SK-N-MC (cell line): ENCODE measurements around the gene FAM90A1.
"Not testable (repeated sequence)": the region's sequence is repeated elsewhere in the genome, so short reads cannot be mapped to it uniquely, and the experiment has no call there.

Source experiments
- EZH2 ChIP-seq: fragments of 200-600 bp; sonication (generic); IDR thresholded peaks from one replicate; pipeline ENCODE4 v1.6.1; 2017; ENCODE audit warnings: antibody characterized with exemption
- FOXP2 ChIP-seq: optimal IDR thresholded peaks from 2 replicates; pipeline ENCODE3; 2011; ENCODE audit warnings: mild to moderate bottlenecking, moderate library complexity; ENCODE audit not compliant: insufficient read depth; ENCODE audit errors: extremely low read length, control extremely low read depth
- POLR2AphosphoS5 ChIP-seq: IDR thresholded peaks from 2 replicates; pipeline ENCODE4 v1.6.1; 2012; ENCODE audit warnings: mild to moderate bottlenecking, low read depth, low read length, borderline replicate concordance

DNA sequence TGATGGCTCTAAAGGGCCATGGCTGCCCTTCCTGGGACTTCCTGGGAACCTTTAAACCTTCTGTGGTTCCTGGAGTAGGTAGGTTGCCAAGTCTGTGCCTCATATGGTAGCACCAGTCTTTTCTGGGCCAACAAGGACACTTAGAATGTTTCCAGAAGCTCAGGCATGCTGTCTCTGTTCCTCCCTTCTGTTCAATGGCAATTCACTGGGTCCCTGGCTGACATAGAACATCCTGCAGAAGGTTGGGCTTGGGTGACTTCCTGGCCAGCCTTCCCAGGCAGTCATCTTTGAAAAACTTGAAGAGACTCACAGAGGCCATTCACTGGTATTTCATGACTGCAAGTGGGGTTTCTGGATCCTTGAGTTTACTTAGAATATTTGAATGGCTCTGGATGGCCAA lies 46.1 kb downstream of the FAM90A1 start:
- not testable (repeated sequence) for TF ChIP-seq POLR2AphosphoS5, FOXP2, EZH2
